ENCODE data around the gene TDRD3. TPM values are rescaled to one million over a fixed set of nuclear protein-coding genes. Genes with fewer than 3 reads are reported as not detected.
A peak's percentile ranks its signal among the peaks of the same experiment; 100 is the strongest.

Gene TDRD3
- total RNA-seq, 2 donors from 2014 or later = 20.0 to 22.7 TPM

DNA sequence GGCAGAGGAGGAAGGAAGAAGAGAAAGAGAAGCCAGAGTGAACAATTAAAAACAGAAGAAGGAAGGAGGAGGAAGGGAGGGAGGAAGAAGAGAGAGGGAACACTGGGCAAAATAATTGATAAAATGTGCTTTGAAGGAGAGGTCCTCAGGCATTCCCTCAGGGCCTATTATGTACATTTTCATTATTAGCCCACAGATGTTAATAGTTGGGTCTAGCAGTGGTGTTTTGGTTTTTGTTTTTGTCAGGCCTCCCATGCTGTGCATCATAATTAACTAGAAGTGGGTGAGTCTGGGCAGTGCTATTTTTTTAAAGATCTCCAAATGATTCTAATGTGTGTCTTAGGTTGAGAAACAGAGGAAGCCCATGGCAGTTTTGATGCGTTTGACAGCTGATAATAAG is 178.1 kb downstream of the TDRD3 start:
- 89 to 95% methylated on average over 1 of the region's 1 CpG for WGBS, 2 donors
- no peak for ATAC-seq

DNA sequence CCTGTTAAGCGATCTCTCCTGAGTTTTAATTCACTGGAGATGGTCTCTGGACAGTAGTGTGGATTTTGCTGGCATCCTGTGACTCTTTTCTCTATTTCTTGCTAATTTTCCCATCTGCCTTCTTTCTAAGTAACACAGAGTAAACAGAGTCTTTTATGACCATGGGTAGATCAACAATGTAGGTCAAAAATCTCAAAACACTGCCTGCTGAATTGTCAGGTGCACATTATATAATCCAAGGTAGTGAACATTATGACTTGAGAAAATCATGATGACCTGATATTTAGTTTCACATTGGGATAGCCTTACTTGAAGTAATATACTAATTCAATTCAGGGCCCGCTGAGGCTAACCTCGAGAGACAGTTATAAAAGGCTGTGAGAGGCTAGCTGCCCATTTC is 180.7 kb downstream of the TDRD3 start:
- WGBS, 2 donors = 85 to 86% methylated on average over 3 of the region's 3 CpGs
- H3K27ac ChIP-seq = no peak overlapping the region
- H3K4me1 ChIP-seq = no peaks in the 10 kb centered on the region
- ATAC-seq = no peak
- H3K27me3 ChIP-seq = no peaks in the 10 kb centered on the region
- H3K4me3 ChIP-seq = no peak overlapping the region
- no peak for DNase-seq
- H3K9me3 ChIP-seq = no peaks in the 10 kb centered on the region
- H3K36me3 ChIP-seq (replicated peaks in 1 of 2; ENCODE audit: insufficient read depth in 1 of 2, low read depth in 2 of 2) = no peaks in the 10 kb centered on the region
- TF ChIP-seq, protein P1, sequence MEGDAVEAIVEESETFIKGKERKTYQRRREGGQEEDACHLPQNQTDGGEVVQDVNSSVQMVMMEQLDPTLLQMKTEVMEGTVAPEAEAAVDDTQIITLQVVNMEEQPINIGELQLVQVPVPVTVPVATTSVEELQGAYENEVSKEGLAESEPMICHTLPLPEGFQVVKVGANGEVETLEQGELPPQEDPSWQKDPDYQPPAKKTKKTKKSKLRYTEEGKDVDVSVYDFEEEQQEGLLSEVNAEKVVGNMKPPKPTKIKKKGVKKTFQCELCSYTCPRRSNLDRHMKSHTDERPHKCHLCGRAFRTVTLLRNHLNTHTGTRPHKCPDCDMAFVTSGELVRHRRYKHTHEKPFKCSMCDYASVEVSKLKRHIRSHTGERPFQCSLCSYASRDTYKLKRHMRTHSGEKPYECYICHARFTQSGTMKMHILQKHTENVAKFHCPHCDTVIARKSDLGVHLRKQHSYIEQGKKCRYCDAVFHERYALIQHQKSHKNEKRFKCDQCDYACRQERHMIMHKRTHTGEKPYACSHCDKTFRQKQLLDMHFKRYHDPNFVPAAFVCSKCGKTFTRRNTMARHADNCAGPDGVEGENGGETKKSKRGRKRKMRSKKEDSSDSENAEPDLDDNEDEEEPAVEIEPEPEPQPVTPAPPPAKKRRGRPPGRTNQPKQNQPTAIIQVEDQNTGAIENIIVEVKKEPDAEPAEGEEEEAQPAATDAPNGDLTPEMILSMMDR (IDR thresholded peaks at IDR 0.05) = no peak
- TF ChIP-seq POLR2A (IDR thresholded peaks at IDR 0.05) = no peak
- intact Hi-C loops (cut with DNase I) = no loop called here

More for the DNA sequence above, 178.1 kb downstream of the TDRD3 start:
- H3K27ac ChIP-seq = no peak overlapping the region
- DNase-seq = no peak
- no peaks in the 10 kb centered on the region for H3K36me3 ChIP-seq (replicated peaks in 1 of 2; ENCODE audit: insufficient read depth in 1 of 2, low read depth in 2 of 2)
- H3K27me3 ChIP-seq = no peaks in the 10 kb centered on the region
- H3K4me1 ChIP-seq = no peaks in the 10 kb centered on the region
- H3K4me3 ChIP-seq = no peak overlapping the region
- intact Hi-C loops (cut with DNase I) = no loop called here
- TF ChIP-seq, protein P1 (IDR thresholded peaks at IDR 0.05) = no peak
- TF ChIP-seq POLR2A (IDR thresholded peaks at IDR 0.05) = no peak
- H3K9me3 ChIP-seq = no peaks in the 10 kb centered on the region

DNA sequence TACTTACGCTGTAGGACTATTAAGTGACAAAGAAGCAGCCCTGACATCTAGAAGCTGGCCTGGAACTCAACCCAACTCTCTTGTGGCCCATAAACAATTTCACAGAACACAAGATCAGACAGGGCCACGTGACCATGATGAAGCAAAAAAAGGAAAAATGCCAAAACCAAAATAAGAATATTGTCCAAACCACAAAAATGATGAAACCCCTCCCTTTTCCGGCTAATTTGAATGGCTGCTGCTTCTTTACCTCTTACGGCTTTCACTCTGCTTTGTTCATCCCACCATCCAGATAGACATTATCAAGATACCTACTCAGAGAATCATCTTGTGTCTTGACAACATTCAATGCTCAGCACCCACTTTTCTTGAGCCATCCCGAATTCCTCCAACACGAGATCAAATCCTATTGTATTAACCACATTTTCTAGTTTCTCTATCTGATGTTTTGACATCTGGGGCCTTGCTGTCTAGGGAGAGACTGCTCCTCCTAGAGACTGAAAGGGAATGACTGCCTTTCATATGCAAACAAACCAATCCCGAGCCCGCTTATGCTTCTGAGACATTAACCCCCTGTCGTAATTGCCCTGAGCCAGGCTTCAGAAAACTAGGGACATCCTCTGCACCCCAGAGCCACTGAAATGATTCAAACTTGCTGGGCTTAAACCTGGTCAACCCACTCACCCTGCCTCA is 186.3 kb downstream of the TDRD3 start:
- TF ChIP-seq POLR2A (IDR thresholded peaks at IDR 0.05) = no peak
- TF ChIP-seq, protein P1 (IDR thresholded peaks at IDR 0.05) = no peak
- WGBS, 2 donors = 61 to 62% methylated on average over 9 of the region's 9 CpGs
- H3K27ac ChIP-seq = no peak overlapping the region
- H3K36me3 ChIP-seq (replicated peaks in 1 of 2; ENCODE audit: insufficient read depth in 1 of 2, low read depth in 2 of 2) = no peaks in the 10 kb centered on the region
- DNase-seq = no peak
- no peak overlapping the region for H3K4me3 ChIP-seq
- ATAC-seq = no peak
- no peaks in the 10 kb centered on the region for H3K27me3 ChIP-seq
- no peaks in the 10 kb centered on the region for H3K9me3 ChIP-seq
- H3K4me1 ChIP-seq = no peaks in the 10 kb centered on the region
- intact Hi-C loops (cut with DNase I) = no loop called here

DNA sequence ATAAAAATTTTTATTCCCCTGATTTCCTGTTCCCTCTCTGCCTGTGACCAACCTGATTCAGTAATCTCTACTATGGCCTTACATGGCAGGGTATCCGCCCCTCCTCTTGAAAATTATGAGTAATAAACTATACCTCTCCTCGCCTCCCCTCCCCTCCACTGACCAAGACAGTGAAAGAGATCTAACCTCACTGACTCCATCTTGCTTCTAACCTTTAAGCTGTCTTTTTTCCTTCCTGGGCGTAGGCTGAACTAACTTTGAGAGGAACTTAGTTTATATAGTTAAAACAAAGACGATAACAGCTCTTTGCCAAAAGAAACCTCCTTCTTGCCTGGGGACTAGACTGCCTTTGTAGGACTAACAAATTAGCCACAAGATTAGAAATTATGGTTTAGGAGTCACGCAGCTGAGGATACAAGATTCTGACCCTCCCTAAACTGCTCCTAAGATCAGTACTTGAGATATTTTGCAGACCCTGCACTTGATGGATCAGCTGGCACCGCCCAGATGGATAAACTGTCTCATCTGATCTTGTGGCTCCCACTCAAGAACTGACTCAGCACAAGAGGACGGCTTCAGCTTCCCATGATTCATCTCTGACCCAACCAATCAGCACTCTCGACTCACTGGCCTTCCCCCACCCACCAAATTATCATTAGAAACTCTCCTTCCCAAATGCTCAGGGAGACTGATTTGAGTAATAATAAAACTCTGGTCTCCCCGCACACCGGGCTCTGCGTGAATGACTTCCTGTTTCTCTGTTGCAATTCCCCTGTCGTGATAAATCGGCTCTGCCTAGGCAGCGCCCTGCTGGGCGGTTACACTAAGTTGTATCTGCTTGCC is 187.1 kb downstream of the TDRD3 start:
- 69 to 75% methylated on average over 15 of the region's 15 CpGs for WGBS, 2 donors
- no peaks in the 10 kb centered on the region for H3K9me3 ChIP-seq
- H3K4me1 ChIP-seq = no peaks in the 10 kb centered on the region
- TF ChIP-seq, protein P1 (IDR thresholded peaks at IDR 0.05) = no peak
- no peak for TF ChIP-seq POLR2A (IDR thresholded peaks at IDR 0.05)
- no peaks in the 10 kb centered on the region for H3K27me3 ChIP-seq
- ATAC-seq = no peak
- no peak overlapping the region for H3K27ac ChIP-seq
- no peak overlapping the region for H3K4me3 ChIP-seq
- peak in 1 of 4 donors; percentile 7 for DNase-seq
- H3K36me3 ChIP-seq (replicated peaks in 1 of 2; ENCODE audit: insufficient read depth in 1 of 2, low read depth in 2 of 2) = no peaks in the 10 kb centered on the region
- intact Hi-C loops (cut with DNase I) = no loop called here
